Central memory CD8-positive, alpha-beta T cell (primary cell): ENCODE results near the gene EIF3J.
A peak's percentile ranks its signal among the peaks of the same experiment; 100 is the strongest.

Experiments
- ATAC-seq: fragments of 150-1000 bp; cut with Tn5 transposase; replicated peaks from 2 replicates; pipeline ENCODE4 v1.10.0; 2022; ENCODE audit warnings: mild to moderate bottlenecking, moderate FRiP score, moderate number of reproducible peaks; ENCODE audit not compliant: poor library complexity, severe bottlenecking; ENCODE audit errors: extremely low read depth
- DNase-seq, 2 donors: peaks; one replicate each; pipeline ENCODE4 v3.0.0; 2021; ENCODE audit warnings: low spot score in 2 of 2
- H3K27ac Mint-ChIP-seq: one replicate; pipeline ENCODE4 v1.8.0; 2022; ENCODE audit warnings: low read depth, mild to moderate bottlenecking, moderate library complexity, mixed read lengths
- H3K27me3 Mint-ChIP-seq: one replicate; pipeline ENCODE4 v1.8.0; 2022; ENCODE audit warnings: mixed read lengths
- H3K36me3 Mint-ChIP-seq: one replicate; pipeline ENCODE4 v1.8.0; 2022; ENCODE audit warnings: mild to moderate bottlenecking, moderate library complexity, mixed read lengths; ENCODE audit not compliant: insufficient read depth
- H3K4me1 Mint-ChIP-seq: one replicate; pipeline ENCODE4 v1.8.0; 2022; ENCODE audit warnings: mixed read lengths
- H3K4me3 Mint-ChIP-seq: one replicate; pipeline ENCODE4 v1.8.0; 2022; ENCODE audit warnings: mild to moderate bottlenecking, moderate library complexity, mixed read lengths
- H3K9me3 Mint-ChIP-seq: one replicate; pipeline ENCODE4 v1.8.0; 2022; ENCODE audit warnings: mixed read lengths

The EIF3J gene

DNA sequence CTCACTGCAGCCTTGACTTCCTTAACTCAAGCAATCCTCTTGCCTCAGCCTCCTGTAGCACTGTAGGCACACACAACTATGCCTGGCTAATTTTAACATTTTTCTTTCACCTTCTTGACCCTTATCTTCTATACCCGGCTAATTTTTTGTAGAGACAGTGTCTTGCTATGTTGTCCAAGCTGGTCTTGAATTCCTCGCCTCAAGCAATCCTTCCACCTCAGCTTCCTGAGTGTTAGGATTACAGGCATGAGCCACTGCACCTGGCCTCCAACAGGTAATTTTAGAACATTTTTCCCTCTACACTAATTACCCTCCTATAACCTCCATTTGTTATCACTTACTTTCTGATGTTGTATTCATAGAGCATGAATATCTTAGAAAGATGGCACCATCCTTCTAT is 66.2 kb downstream of the EIF3J start:
- no peak for ATAC-seq
- H3K36me3 Mint-ChIP-seq = peaks cover 47% of the 10 kb centered on the region
- H3K4me1 Mint-ChIP-seq = peaks cover 18% of the 10 kb centered on the region

DNA sequence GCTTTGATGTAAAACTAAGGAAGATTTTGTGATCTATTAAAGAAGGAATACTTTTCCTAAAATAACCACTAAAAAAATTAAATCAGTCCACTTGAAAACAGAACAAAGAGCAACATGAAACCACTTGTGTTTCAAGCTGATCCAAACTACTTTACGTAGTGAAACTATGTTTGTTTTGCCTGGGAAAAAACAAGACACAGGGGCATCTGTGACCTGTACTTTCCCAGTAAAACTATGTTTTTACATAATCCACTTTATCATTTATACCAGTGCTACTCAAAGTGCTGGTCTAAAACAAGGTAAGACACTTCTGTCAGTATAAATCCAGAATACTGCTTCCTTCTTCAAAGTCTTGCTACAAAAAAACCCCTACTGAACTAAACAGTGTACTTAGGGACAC is 69.8 kb downstream of the EIF3J start:
- Mint-ChIP-seq H3K27ac (no peak overlapping the region), H3K4me3 (no peak overlapping the region), H3K9me3 (no peaks in the 10 kb centered on the region), H3K4me1 (peaks cover 11% of the 10 kb centered on the region), H3K36me3 (peaks cover 62% of the 10 kb centered on the region), H3K27me3 (no peaks in the 10 kb centered on the region)
- ATAC-seq (no peak), DNase-seq (no peak)

More for the DNA sequence above, 66.2 kb downstream of the EIF3J start:
- no peak overlapping the region for H3K4me3 Mint-ChIP-seq
- H3K27me3 Mint-ChIP-seq = no peaks in the 10 kb centered on the region
- H3K9me3 Mint-ChIP-seq = no peaks in the 10 kb centered on the region
- peak overlapping the region; percentile 45 for H3K27ac Mint-ChIP-seq
- no peak for DNase-seq
